Bronchial epithelial cell (primary cell): ENCODE data around the gene PHLDB1. TPM values are rescaled to one million over a fixed set of nuclear protein-coding genes. Genes with fewer than 3 reads are reported as not detected.

Source experiments
- DNase-seq: peaks from one replicate; pipeline ENCODE4 v3.0.0-alpha.2; 2010; ENCODE audit warnings: low read depth
- FAIRE-seq: peaks from 2 replicates; lab custom pipeline; 2011; peaks lifted over from hg19 to GRCh38; lab: Jason Lieb, UNC
- H3K27me3 ChIP-seq: 2 replicates; pipeline ENCODE4 v1.5.1; 2011; ENCODE audit warnings: low read length; ENCODE audit not compliant: control insufficient read depth, insufficient read depth
- H3K36me3 ChIP-seq: 2 replicates; pipeline ENCODE4 v1.5.1; 2011; ENCODE audit warnings: low read length; ENCODE audit not compliant: control insufficient read depth, insufficient read depth
- H3K4me3 ChIP-seq: 2 replicates; pipeline ENCODE4 v1.5.1; 2011; ENCODE audit warnings: mild to moderate bottlenecking, low read depth, low read length, control low read depth
- total RNA-seq: library from RNA; depleted of rRNA; stranded (reverse); fragments of >200 nt; gene quantifications from 2 replicates; pipeline ENCODE4 v1.2.1, GENCODE V29; 2014
- TF ChIP-seq, protein P1 (sequence below): IDR thresholded peaks from 2 replicates; pipeline ENCODE4 v1.5.1; 2011; ENCODE audit warnings: mild to moderate bottlenecking, moderate library complexity, low read length, control low read depth, inconsistent platforms; ENCODE audit not compliant: insufficient read depth, severe bottlenecking

Gene PHLDB1
- total RNA-seq, 1 donor from 2014 or later: 22.6 TPM

DNA sequence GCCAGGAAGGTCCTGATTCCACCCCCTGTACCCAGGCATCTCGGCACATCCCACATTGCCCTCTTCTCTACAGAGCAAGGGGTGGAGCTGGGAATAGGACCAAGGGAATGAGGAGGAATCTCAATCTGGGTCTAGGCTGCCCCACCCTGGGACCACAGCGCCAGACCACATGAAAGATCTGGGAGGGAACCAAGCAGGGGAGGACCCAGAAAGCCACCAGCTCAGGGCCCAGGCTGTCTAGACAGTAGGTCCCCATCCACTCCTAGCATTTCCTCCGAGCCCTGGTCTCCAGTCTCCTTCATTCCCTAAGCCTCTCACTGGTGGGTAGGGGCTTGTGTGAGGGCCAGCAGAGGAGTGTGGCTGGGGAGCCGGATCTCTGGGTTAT is 11.6 kb downstream of the PHLDB1 start:
- TF ChIP-seq, protein P1, sequence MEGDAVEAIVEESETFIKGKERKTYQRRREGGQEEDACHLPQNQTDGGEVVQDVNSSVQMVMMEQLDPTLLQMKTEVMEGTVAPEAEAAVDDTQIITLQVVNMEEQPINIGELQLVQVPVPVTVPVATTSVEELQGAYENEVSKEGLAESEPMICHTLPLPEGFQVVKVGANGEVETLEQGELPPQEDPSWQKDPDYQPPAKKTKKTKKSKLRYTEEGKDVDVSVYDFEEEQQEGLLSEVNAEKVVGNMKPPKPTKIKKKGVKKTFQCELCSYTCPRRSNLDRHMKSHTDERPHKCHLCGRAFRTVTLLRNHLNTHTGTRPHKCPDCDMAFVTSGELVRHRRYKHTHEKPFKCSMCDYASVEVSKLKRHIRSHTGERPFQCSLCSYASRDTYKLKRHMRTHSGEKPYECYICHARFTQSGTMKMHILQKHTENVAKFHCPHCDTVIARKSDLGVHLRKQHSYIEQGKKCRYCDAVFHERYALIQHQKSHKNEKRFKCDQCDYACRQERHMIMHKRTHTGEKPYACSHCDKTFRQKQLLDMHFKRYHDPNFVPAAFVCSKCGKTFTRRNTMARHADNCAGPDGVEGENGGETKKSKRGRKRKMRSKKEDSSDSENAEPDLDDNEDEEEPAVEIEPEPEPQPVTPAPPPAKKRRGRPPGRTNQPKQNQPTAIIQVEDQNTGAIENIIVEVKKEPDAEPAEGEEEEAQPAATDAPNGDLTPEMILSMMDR: no peak
- no peaks in the 10 kb centered on the region for H3K36me3 ChIP-seq
- H3K4me3 ChIP-seq: no peak overlapping the region
- FAIRE-seq: no peak
- H3K27me3 ChIP-seq: no peaks in the 10 kb centered on the region
- no peak for DNase-seq

DNA sequence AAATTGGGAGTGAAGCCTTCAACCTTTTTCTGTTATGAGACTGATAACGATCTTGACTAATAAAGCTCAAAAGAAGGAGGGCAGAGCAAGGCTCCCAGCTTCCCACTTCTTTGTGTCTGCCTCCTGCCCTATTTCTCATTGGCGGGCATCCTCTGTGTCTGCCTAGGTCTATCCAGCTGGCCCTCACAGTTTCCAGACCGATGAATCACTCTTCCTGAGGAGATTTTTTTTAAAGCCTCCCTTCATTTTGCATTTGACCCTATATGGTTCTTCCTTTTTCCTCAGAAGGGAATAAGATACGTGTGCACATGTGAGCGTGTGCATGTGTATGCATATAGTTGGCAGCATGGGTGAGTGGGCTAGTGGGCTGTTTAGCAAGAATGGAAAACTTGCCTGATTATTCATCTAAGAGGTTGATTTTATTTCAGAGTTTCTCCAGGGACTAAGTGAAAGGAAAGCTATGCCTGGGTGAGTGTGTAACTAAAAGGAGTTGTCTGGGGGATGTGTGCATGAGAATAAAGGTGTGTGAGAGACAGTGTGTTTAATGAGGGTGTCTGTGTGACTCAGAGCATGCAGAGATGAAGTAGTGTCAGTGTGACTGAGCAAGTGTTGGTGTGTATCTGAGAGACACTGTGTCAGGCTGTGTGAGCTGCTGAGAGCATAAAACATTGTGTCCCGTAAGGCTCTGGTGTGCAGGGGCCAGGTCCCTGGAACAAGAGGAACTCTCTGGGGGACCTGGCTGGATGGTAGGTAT is 12.2 kb downstream of the PHLDB1 start:
- TF ChIP-seq, protein P1: no peak
- DNase-seq (peak; percentile 94), FAIRE-seq (no peak)
- Histone ChIP-seq H3K36me3 (no peaks in the 10 kb centered on the region), H3K4me3 (no peak overlapping the region), H3K27me3 (no peaks in the 10 kb centered on the region)

DNA sequence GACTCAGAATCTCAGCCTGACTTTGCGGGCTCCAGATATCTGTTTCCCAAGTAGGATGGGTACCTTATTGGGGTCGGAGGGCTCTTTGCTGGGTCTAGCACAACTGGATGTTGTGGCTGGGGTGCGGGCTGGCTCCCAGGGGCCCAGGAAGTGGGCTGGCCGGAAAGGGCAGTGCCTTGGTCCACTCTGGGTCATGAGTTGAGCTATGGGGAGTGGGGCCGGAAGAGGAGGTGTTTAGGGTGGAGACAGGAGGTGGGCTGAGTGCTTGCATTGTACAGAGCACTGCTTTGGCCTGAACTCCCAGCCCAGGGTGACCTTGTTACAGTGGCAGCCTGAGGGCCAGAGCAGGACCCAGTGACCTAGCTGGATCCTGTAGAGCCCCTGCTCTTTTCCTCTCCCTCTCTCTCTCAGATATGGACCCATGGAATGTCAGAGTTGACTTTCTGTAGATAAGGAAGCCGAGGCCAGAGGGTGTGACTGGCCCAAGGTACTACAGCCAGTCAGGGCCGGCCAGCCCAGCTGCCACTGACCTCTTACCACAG is 13.2 kb downstream of the PHLDB1 start:
- DNase-seq: no peak
- H3K4me3 ChIP-seq: peak overlapping the region; percentile 55

DNA sequence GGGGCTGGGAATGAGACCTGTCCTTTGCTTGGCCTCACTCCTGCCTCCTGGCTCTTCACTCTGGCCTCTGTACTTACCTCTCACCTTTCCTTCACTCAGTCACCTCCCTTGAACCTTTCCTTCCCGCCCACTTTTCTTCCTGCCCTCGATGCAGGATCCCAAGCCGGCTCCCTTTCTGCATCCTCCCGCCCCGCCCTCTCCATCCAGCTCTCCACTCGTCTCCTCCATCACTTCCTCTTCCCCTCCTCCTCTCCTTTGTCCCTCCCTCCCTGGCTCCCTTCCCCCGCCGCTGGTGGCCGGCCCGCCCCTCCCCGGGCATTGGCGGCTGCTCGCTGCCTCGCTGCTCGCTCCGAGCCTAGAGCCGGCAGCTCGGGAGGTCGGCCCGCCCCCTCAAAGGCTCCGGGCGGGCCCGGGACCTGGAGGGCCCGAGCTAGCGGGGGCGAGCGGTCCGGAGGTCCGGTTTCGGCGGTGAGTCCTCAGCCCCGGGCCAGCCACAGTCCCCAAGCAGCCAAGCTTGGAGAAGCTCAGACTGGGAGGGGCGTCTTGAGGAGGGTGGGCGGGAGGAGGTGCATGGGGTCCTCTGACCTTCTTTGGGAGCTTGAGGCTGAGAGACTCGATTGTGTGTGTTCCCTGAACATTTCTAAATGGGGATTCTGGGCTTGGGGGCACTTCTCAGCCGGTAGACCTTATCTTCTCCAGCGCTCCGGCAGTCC is 13.8 kb downstream of the PHLDB1 start:
- TF ChIP-seq, protein P1: no peak
- Histone ChIP-seq H3K36me3 (peaks cover 4% of the 10 kb centered on the region), H3K27me3 (no peaks in the 10 kb centered on the region), H3K4me3 (peak overlapping the region; percentile 55)
- no peak for FAIRE-seq
- peak; percentile 80 for DNase-seq

More for the DNA sequence above, 13.2 kb downstream of the PHLDB1 start:
- H3K36me3 ChIP-seq: peaks cover 2% of the 10 kb centered on the region
- TF ChIP-seq, protein P1: no peak
- FAIRE-seq: no peak
- H3K27me3 ChIP-seq: no peaks in the 10 kb centered on the region

DNA sequence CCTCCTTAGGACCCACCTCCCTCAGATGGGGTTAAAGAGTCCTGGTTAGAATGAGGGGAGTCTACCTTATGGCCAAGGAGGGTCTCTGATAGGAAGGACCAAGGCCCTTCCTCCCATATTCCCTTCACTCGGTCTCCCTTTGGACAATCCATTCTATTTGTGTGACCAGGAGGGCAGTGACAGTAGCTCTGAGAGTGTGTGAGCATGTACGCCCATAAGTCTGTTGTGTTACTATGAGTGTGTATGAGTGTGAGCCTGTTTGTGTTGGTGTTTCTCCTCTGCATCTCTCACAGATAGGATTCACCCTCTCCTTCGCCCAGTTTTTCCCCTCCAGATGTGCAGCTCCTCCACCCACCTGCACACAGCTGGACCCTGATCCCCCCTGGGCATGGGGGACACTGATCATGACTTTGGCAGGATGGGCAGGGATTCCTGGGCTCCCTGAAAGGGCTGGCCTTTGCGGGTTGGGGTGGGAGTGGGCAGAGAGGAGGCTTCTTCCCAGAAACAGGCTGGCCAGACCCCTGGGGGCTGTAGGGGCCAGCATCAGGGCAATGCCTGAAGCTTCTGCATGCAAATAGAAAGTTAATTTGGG is 14.5 kb downstream of the PHLDB1 start:
- Histone ChIP-seq H3K27me3 (no peaks in the 10 kb centered on the region), H3K4me3 (peak overlapping the region; percentile 55), H3K36me3 (peaks cover 4% of the 10 kb centered on the region)
- FAIRE-seq (peak; percentile 7), DNase-seq (no peak)
- TF ChIP-seq, protein P1: no peak
